Right renal cortex interstitium (tissue), 3 donors: ENCODE results near the gene KRTAP4-2. TPM values are rescaled to one million over a fixed set of nuclear protein-coding genes. Genes with fewer than 3 reads are reported as not detected.
"Not testable (repeated sequence)": the region's sequence is repeated elsewhere in the genome, so short reads cannot be mapped to it uniquely, and the experiment has no call there.

Source experiments
- DNase-seq, 3 donors: peaks; one replicate each; pipeline ENCODE4 v3.0.0-alpha.2; 2013; ENCODE audit warnings: low read depth in 3 of 3, low spot score in 2 of 3
- polyA plus RNA-seq, 3 donors: library from polyadenylated mRNA; unstranded; fragments of 120-200 nt; gene quantifications; one replicate each; pipeline ENCODE4 v1.2.1, GENCODE V29; 2013; ENCODE audit not compliant: insufficient read length in 3 of 3

Gene KRTAP4-2
- polyA plus RNA-seq, 3 donors, result not detected

- DNase-seq, result no peak
These were observed 10.5 kb downstream of the KRTAP4-2 start for GRCh38 chr17:41167561-41167960.

GRCh38 chr17:41163828-41164227 is 14.2 kb downstream of the KRTAP4-2 start:
- DNase-seq, result no peak

DNA sequence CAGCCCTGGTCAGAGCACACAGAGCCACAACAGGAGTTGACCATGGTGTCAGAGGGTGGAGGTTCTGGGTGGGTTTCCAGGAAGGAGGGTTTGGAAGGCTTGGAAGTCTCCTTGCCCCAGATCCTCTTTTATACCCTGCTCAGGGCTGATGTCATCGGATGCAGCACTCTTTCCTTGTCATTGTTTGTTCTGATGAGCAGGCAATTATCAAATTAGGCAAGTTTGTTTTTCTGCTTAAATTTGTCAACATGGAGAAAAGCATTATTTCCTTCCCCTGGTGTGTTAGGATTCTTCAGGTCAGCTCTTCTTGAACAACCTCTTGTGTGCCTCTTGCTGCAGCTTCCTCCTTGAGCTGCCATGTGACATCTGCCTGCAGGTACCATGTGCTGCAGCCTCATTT is 17.4 kb downstream of the KRTAP4-2 start, which contains the start of gene KRTAP4-4:
KRTAP4-4 (minus strand) TSS at position 101 of the 400 bp plus-strand sequence; CDS start at position 44, 57 bp downstream.
- DNase-seq, result no peak

GRCh38 chr17:41160190-41160589 is 17.8 kb downstream of the KRTAP4-2 start:
- DNase-seq, result not testable (repeated sequence)

DNA sequence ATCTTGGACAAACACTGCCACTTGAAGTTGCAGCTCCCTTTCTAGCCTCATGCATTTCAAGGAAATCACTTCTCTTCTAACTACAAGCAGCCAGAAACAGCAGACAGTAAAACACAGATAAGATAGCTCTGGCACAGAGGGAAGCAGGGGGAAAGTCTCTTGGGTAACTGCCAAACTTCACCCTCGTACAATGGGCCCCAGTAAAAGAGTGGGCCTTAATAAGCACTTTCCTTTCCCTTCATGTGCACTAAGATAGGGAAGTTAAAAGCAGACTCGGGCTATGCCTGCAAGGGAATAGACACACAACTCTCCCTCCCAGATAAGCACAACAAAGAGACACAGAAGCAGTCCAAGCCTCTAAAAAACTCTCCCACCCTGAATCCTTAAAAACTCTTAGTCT is 24.2 kb downstream of the KRTAP4-2 start:
- no peak for DNase-seq

DNA sequence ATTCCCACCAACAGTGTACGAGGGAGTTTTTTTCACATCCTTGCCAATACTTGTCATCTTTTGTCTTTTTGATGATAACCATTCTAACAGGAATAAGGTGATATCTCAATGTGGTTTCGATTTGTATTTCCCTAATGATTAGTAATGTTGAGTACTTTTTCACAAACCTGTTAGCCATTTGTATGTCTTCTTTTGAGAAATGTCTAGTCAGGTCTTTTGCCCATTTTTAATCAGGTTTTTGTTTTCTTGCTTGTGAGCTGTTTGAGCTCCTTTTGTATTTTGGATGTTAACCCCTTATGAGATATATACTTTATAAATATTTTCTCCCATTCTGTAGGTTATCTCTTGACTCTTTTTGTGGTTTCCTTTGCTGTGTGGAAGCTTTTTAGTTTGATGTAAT is 26.5 kb downstream of the KRTAP4-2 start:
- no peak for DNase-seq

DNA sequence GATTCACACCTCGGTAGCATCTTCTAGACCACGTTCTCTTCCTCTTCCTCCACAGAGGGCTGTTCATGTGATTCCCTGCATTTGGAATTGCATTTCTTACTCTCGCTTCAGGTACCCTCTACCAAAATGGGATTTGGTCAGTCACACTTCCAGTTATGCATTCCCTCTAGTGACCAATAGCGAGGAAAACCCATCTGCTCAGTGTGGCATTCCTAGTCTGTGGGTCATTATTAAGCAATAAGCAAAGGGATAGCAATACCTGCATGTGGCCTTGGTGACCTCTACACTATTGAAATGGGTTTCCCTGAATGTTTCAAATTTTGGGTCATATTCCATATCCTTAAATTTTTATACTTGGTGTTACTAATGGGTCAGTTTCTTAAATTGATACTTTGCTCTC is 28.0 kb downstream of the KRTAP4-2 start:
- no peak for DNase-seq

DNA sequence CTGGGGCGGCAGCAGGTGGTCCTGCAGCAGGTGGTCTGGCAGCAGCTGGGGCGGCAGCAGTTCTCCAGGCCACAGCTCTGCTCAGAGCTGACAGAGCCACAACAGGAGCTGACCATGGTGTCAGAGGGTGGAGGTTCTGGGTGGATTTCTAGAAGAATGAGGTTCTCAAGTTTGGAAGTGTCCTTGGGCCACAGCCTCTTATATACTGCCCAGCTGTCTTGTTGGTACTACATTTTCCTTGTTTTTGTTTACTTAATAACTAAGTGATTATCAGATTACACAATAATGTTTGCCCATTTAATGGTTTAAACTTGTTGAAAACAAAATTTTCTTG is 28.4 kb downstream of the KRTAP4-2 start, which contains the start of gene KRTAP4-5:
KRTAP4-5 (minus strand) TSS at position 174 of the 334 bp plus-strand sequence; CDS start at position 116, 58 bp downstream.
- DNase-seq, result no peak

DNA sequence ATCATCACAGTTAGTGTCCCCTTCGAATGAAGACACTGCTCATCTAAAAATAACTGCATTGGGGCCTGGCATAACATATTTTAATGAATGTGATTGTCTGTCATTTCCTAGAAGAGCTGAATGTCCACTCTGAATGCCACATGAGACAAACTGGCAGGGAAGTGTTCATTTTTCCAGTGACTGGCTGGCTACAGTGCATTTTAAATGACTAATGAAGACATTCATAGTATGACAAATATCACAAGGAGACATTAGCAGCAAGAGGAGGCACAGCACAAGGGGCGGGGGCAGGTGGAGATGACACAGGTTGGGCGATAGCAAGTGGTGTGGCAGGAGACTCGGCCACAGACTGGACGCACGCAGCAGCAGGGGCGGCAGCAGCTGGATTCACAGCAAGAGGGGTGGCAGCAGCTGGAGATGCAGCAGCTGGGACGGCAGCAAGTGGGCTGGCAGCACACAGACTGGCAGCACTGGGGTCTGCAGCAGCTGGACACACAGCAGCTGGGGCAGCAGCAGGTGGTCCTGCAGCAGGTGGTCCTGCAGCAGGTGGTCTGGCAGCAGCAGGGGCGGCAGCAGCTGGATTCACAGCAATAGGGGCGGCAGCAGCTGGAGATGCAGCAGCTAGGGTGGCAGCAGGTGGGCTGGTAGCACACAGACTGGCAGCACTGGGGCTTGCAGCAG is 28.9 kb downstream of the KRTAP4-2 start:
- not testable (repeated sequence) for DNase-seq

DNA sequence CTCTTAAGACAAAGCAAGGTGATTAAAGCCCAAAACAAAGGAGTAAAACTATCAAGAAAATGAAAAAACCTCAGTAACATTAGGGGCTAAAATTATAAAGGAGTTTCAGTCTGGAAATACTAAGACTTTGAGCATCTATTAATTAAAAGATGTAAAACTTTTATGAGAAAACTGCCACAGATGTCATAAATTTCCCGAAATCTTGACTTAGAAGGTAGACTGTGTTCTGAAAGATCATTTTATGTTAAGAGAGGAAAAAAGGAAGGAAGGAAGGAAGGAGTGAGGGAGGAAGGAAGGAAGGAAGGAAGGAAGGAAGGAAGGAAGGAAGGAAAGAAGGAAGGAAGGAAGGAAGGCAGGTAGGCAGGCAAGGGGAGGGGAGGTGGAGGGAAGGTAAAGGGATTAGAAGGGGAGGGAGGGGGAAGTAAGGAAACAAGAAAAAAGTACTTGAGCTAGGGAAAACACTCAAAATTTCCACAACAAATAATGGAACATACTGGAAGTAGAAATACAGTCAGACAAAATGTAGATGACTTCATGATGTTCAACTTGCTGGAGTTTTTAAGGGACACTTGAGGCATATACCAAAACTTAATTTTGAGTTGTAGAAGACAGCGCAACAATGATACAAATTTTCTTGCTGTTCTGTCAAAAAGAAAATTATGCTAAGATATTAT is 30.4 kb downstream of the KRTAP4-2 start:
- no peak for DNase-seq

DNA sequence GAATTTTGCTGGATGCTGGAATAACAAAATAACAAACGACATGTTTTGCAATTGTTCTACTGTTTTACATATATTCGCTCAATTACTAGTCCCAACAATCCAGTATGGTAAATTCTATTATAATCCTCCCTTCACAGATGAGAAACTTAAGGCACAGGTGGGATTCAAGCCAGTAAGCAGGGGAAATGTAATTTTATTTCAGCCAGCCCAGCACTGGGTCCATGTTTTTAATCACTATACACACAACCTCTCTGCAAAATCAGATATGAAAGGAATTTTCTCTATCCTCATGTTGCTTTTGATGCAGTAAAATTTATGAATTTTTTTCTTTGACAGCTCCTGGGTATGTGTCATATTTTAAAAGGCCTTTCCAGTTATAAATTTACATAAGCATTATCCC is 32.8 kb downstream of the KRTAP4-2 start:
- no peak for DNase-seq

DNA sequence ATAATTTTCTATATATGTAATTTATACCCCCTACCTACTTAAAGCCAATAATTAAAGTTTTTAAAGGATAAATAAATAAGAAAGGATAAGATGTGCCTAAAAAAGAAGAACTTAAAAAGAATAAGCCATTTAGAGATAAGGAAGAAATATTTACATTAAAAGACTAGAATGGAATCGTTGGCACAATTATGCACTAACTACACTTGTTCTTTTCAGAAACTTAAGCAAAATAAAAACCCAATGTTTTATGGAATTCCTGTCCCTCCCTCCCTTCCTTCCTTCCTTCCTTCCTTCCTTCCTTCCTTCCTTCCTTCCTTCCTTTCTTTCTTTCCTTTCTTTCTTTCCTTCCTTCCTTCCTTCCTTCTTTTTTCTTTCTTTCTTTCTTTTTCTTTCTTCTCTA is 33.2 kb downstream of the KRTAP4-2 start:
- no peak for DNase-seq

- DNase-seq, result no peak
These were observed 36.7 kb downstream of the KRTAP4-2 start for GRCh38 chr17:41141361-41141760.

DNA sequence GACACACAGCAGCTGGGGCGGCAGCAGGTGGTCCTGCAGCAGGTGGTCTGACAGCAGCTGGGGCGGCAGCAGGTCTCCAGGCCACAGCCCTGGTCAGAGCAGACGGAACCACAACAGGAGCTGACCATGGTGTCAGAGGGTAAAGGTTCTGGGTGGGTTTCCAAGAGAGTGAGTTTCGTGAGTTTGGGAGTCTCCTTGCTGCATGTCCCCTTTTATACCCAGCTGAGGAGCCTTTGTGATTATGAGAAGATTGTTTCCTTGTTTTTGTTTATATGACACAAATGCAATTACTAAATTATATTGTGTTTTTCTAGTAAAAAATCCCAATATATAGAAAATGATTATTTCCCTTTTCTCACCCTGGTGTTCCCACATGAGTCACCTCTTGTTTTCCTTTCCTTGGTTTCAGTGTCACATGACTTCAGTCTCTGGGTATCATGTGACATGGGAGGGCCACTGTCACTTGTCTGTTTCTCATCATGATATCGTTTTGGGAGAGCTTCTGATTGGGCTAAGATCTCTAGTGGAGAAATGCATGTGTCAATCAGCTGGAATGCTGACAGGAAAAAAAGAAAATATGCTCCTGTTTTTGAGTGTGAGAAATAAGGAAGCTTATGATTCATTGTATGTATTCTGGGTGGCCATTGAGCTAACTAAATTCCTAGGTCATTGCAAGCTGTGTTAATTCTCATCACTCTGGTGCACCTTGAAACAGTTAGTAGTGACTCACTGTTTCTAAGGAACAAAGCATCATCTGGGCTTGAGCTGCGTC is 37.5 kb downstream of the KRTAP4-2 start, which contains the start of gene KRTAP4-6:
KRTAP4-6 (minus strand) TSS at position 185 of the 772 bp plus-strand sequence; CDS start at position 128, 57 bp downstream.
- DNase-seq, result no peak

- DNase-seq, result not testable (repeated sequence)
These were observed 38.2 kb downstream of the KRTAP4-2 start for GRCh38 chr17:41139865-41140264.

DNA sequence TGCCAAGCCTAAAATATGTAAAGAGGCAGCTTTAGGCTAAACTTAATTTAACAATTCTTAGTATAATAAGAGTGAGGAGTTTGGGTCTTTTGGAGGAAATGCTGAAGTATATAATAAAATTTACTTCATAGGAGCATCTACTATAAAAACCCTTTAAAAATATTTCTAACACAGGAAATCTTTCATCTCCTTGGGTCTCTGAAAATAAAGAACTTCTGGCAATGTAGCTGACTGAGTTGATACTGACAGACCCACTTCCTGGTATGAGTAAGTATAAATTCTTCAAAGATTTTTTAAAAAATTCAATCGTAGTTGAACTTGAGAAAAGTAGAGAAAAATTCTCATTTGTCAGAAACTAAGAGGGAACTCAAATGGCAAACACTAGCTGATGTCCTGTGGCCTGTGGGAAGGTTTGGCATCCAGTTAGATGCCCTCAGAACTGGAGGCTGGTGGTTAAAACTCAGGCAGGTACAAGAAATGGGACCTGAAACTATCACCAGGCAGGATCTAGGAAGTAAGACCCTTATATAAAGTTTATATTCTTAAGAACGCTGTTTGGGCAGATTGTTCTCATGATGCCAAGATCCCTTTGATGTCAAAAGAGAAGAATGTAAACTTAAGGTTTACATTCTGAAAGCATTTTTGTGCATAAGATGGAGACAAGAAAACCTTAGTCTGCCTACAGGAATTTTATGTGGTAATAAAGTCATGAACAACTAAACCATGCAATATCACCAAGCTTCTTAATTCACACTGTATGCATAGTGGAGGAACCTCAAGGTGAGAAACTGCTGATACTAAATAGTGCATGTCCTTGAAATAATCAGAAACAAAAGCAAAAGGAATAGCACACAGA is 43.9 kb downstream of the KRTAP4-2 start:
- no peak for DNase-seq

GRCh38 chr17:41131979-41132378 is 46.0 kb downstream of the KRTAP4-2 start:
- no peak for DNase-seq
